Vagina (tissue), 2 donors: Measurements from ENCODE around the gene ERF. TPM values are rescaled to one million over a fixed set of nuclear protein-coding genes. Genes with fewer than 3 reads are reported as not detected.

Experiments used
- DNase-seq, 2 donors: peaks; one replicate each; pipeline ENCODE4 v3.0.0-alpha.2; 2017; ENCODE audit errors: extremely low spot score in 2 of 2
- H3K27ac ChIP-seq: fragments of 200-600 bp; sonication (generic); one replicate; pipeline ENCODE4 v1.5.1; 2019
- H3K27me3 ChIP-seq: fragments of 200-600 bp; sonication (generic); one replicate; pipeline ENCODE4 v1.5.1; 2019
- H3K36me3 ChIP-seq, 2 donors: fragments of 200-600 bp; sonication (generic); one replicate each; pipeline ENCODE4 v1.5.1; 2017 to 2019
- H3K4me1 ChIP-seq: fragments of 200-600 bp; sonication (generic); one replicate; pipeline ENCODE4 v1.5.1; 2019
- H3K4me3 ChIP-seq, 2 donors: fragments of 200-600 bp; sonication (generic); 1 replicate in 1 of 2; 2 replicates in 1 of 2; pipeline ENCODE4 v1.5.1; 2016 to 2019
- H3K9me3 ChIP-seq: fragments of 200-600 bp; sonication (generic); one replicate; pipeline ENCODE4 v1.5.1; 2019
- CTCF ChIP-seq, 3 experiments: fragments of 450-650 bp in 2 of 3; fragments of 200-600 bp in 1 of 3; sonication (generic) in 1 of 3; IDR thresholded peaks; one replicate each; pipeline ENCODE4 v1.5.1; 2017 to 2019; ENCODE audit warnings: antibody characterized with exemption in 3 of 3, mild to moderate bottlenecking in 2 of 3, moderate library complexity in 2 of 3
- POLR2A ChIP-seq, 2 donors: fragments of 450-650 bp; IDR thresholded peaks; one replicate each; pipeline ENCODE4 v1.6.1; 2017; ENCODE audit warnings: antibody characterized with exemption in 2 of 2, mild to moderate bottlenecking in 2 of 2, moderate library complexity in 2 of 2
- POLR2AphosphoS5 ChIP-seq, 2 donors: sonication (generic); formaldehyde crosslinking; IDR thresholded peaks; one replicate each; pipeline ENCODE4 v1.9.0; 2017; ENCODE audit warnings: antibody characterized with exemption in 2 of 2, mild to moderate bottlenecking in 2 of 2, low read depth in 1 of 2; ENCODE audit not compliant: insufficient read depth in 1 of 2
- intact Hi-C: fragments of 100-400 bp; cut with DNase I; formaldehyde crosslinking; loops from one replicate; pipeline ENCODE4 v1.15.1; 2023
- total RNA-seq: library from RNA; depleted of rRNA; stranded (reverse); fragments of >200 nt; gene quantifications from one replicate; pipeline ENCODE4 v1.2.3, GENCODE V29; 2016

Gene ERF
- total RNA-seq, 1 donor from 2014 or later = 44.7 TPM

GRCh38 chr19:42279155-42279901 is 24.4 kb upstream of the ERF start:
- peaks cover 83% of the 10 kb centered on the region for H3K4me1 ChIP-seq
- DNase-seq = no peak

DNA sequence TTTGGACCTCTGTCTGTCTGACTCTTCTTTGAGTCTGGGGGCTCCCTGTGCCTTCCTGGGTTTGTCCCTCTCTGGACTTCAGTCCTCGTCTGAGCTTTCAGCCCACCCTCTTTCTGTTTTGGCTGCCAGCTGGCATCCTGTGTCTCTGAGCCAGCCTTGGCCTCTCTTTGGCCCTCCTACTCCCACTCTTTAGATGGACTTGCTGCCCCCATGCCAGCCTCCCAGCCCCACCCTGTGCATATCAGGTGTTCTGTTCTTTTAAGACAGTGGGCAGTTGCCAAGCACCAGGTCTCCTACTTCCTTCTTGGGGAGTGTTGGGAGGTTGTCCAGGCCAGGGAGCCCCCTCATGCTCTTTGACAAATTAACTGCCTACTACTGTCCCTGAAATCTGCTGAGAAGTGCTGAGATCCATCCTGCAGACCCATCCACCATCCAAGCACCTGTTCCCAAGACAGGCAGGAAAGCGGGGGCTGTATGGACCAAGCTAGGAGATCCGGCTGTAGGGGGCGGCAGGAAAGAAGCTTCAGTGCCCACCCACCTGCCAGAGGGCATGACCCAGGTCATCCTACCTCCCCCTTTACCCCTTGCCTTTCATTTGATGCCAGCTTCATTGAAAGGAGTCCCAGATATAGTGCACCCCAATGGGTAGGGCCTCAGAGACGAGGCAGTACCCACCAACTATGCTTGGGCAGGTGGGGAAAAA is 23.7 kb upstream of the ERF start:
- H3K9me3 ChIP-seq = no peaks in the 10 kb centered on the region
- no peaks in the 10 kb centered on the region for H3K27me3 ChIP-seq
- peaks cover 0 to 18% of the 10 kb centered on the region in 2 donors for H3K36me3 ChIP-seq
- peaks cover 90% of the 10 kb centered on the region for H3K4me1 ChIP-seq
- peak overlapping the region; percentile 100 for H3K27ac ChIP-seq
- TF ChIP-seq CTCF (IDR thresholded peaks at IDR 0.05) = no peak
- no peak for TF ChIP-seq POLR2AphosphoS5 (IDR thresholded peaks at IDR 0.05; ENCODE audit: insufficient read depth in 1 of 2, low read depth in 1 of 2)
- no peak for TF ChIP-seq POLR2A (IDR thresholded peaks at IDR 0.05)
- no peak for DNase-seq
- no peak overlapping the region for H3K4me3 ChIP-seq
- intact Hi-C loops = no loop called here

More at GRCh38 chr19:42279155-42279901, 24.4 kb upstream of the ERF start:
- Histone ChIP-seq H3K27me3 (no peaks in the 10 kb centered on the region), H3K27ac (peak overlapping the region; percentile 100), H3K4me3 (peak overlapping the region; percentile 68 to 75), H3K36me3 (peaks cover 0 to 11% of the 10 kb centered on the region in 2 donors), H3K9me3 (no peaks in the 10 kb centered on the region)
- intact Hi-C loops = no loop called here
- TF ChIP-seq CTCF (IDR thresholded peaks at IDR 0.05) = no peak

- peaks cover 85% of the 10 kb centered on the region for H3K4me1 ChIP-seq
- no peak for DNase-seq
- no peaks in the 10 kb centered on the region for H3K9me3 ChIP-seq
- peaks cover 0 to 25% of the 10 kb centered on the region in 2 donors for H3K36me3 ChIP-seq
- H3K4me3 ChIP-seq = no peak overlapping the region
- intact Hi-C loops = no loop called here
- H3K27me3 ChIP-seq = no peaks in the 10 kb centered on the region
- H3K27ac ChIP-seq = peak overlapping the region; percentile 100
- no peak for TF ChIP-seq POLR2A (IDR thresholded peaks at IDR 0.05)
- TF ChIP-seq POLR2AphosphoS5 (IDR thresholded peaks at IDR 0.05; ENCODE audit: insufficient read depth in 1 of 2, low read depth in 1 of 2) = no peak
These were observed 23.0 kb upstream of the ERF start for GRCh38 chr19:42277821-42278451.

DNA sequence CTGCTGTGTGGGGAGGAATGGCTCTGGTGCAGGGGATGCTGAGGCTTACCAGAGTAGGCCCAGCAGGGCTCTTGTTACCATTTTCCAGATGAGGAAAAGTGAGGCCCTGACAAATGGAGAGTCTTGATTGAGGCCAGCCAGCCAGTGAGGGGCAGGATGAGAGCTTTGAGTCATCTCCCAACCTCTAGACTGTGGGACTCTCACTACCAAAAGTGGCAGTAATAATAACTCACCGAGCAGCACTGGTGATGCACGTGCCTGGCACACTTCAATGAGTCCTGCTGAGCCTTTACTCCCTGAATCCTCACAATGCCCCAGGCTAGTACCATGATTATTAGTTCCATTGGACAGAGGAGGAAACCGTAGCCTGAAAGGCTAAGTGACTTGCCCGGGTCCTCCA is 21.9 kb upstream of the ERF start:
- intact Hi-C loops = no loop called here

More for the DNA sequence above, 21.9 kb upstream of the ERF start:
- H3K27ac ChIP-seq = peak overlapping the region; percentile 100
- no peak overlapping the region for H3K4me3 ChIP-seq
- H3K27me3 ChIP-seq = no peaks in the 10 kb centered on the region
- H3K36me3 ChIP-seq = peaks cover 0 to 28% of the 10 kb centered on the region in 2 donors
- H3K4me1 ChIP-seq = peaks cover 79% of the 10 kb centered on the region
- no peak for DNase-seq
- no peak for TF ChIP-seq POLR2AphosphoS5 (IDR thresholded peaks at IDR 0.05; ENCODE audit: insufficient read depth in 1 of 2, low read depth in 1 of 2)
- no peak for TF ChIP-seq POLR2A (IDR thresholded peaks at IDR 0.05)
- TF ChIP-seq CTCF (IDR thresholded peaks at IDR 0.05) = no peak
- no peaks in the 10 kb centered on the region for H3K9me3 ChIP-seq
